Astrocyte of the hippocampus (primary cell): ENCODE results near the gene ZNF556.
"Not testable (repeated sequence)": the region's sequence is repeated elsewhere in the genome, so short reads cannot be mapped to it uniquely, and the experiment has no call there.

Source experiments
- DNase-seq: peaks from one replicate; pipeline ENCODE4 v3.0.0; 2011; ENCODE audit warnings: low read depth, low spot score

ZNF556 gene

GRCh38 chr19:2853015-2853606, 14.0 kb upstream of the ZNF556 start:
- DNase-seq: no peak

- DNase-seq: no peak
Measured at GRCh38 chr19:2854849-2855248, 12.3 kb upstream of the ZNF556 start.

- DNase-seq: no peak
Measured at GRCh38 chr19:2856457-2857050, 10.6 kb upstream of the ZNF556 start.

GRCh38 chr19:2858864-2859263, 8.3 kb upstream of the ZNF556 start:
- DNase-seq: no peak

DNA sequence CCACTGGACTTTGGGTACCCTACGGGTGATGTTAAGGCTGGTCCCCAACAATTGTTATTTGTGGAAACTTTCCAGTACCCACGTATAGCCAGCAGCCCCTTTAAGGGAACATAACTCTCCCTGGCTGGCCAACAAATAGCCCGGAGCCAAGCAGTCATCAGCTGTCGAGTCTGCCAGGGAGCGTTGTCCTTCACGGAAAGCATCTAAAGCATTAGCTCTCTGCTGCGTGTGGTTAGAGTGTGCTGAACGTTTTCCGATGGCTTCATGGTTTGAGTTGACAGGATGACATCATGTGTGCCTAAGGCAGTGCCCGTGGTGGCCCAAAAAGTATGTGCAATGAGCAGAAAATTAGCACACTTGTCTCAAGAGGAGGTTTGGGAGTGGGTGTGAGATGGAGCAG, 3.3 kb upstream of the ZNF556 start:
- no peak for DNase-seq

- no peak for DNase-seq
Measured at GRCh38 chr19:2865334-2866100, 1.6 kb upstream of the ZNF556 start.

- no peak for DNase-seq
Measured at GRCh38 chr19:2866495-2867024, 575 bp upstream of the ZNF556 start.

- DNase-seq: no peak
Measured at GRCh38 chr19:2869618-2870017, 2.5 kb downstream of the ZNF556 start.

- DNase-seq: not testable (repeated sequence)
Measured at GRCh38 chr19:2872175-2872574, 5.0 kb downstream of the ZNF556 start.

DNA sequence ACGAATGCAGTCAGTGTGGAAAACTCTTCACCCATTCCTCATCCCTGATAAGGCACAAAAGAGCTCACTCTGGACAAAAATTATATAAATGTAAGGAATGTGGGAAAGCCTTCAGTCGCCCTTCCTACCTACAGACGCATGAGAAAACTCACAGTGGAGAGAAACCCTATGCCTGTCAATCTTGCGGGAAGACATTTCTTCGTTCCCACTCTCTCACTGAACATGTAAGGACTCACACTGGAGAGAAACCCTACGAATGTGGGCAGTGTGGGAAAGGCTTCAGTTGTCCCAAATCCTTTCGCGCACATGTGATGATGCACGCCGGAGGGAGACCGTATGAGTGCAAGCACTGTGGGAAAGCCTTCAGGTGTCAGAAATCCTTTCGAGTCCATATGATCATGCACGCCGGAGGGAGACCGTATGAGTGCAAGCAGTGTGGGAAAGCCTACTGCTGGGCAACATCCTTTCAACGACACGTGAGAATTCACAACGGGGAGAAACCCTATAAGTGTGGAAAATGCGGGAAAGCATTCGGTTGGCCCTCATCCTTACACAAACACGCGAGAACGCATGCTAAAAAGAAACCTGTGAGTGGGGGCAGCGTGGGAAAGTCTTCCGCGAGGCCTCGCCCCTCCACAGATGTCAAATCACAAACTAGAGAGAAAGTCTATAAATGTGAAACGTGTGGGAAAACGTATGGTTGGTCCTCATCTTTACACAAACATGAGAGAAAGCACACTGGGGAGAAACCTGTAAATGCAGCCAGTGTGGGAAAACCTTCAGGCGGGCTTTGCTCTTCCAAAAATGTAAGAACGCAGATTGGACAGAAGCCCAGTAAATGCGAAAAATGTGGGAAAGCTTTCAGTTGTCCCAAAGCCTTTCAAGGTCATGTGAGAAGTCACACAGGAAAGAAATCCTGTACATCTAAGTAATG, 10.5 kb downstream of the ZNF556 start:
- no peak for DNase-seq

DNA sequence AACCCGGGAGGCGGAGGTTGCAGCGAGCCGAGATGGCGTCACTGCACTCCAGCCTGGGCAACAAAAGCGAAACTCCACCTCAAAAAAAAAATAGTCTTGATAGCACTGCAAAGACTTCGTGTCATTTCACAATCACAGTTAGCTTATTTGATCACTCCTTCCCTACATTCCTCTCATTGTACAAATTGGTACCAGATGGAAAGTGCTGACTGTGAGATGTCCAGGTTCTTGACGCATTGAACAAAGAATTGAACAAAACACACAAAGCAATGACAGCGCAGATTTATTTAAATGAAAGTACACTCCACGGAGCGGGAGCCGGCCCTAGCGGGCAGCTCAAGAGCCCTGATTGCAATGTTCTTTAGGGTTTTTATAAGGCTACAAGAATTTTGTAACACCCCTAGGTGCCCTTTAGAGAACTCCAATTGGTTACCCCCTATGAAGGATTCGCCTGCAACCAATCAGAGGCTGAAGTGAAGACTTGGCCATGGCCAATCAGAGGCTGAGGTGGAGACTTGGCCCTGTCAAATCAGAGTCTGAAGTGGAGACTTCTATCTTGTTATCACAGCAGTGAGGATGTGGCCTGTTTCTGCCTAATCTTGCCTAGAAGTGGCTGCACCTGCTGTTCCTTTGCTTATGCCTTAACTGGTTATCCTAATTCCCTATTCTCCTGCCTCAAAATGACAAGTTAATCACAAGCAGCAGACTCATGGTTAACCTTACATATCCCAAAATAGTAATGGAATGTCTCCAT, 16.7 kb downstream of the ZNF556 start:
- DNase-seq: no peak

GRCh38 chr19:2885736-2886135, 18.6 kb downstream of the ZNF556 start:
- DNase-seq: no peak

DNA sequence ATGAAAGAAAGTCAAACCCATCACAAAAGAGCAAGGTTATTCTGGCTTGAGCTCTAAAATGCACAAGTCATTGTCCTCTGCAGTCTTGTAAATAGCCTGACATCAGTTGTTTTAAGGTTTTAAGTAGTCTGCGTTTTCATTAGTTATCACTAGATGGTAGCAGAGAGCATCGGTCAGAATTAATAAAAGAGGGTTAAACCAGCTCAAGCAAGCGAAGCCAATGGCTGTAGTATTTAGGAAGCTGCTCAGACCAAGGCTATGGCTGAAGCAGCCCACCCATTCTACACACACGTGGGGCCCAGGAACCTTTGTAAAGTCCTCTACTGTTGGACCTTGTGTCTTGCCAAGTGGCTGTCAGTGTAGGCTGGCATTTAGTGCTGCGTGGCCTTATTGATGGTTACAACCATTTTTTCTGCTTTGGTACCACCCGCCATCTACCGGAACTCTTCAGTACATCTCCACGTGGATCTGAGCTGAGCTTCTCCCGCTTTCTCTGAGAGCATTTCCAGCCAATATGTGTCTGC, 20.3 kb downstream of the ZNF556 start:
- peak; percentile 71 for DNase-seq

- no peak for DNase-seq
Measured at GRCh38 chr19:2888731-2889224, 21.6 kb downstream of the ZNF556 start.

DNA sequence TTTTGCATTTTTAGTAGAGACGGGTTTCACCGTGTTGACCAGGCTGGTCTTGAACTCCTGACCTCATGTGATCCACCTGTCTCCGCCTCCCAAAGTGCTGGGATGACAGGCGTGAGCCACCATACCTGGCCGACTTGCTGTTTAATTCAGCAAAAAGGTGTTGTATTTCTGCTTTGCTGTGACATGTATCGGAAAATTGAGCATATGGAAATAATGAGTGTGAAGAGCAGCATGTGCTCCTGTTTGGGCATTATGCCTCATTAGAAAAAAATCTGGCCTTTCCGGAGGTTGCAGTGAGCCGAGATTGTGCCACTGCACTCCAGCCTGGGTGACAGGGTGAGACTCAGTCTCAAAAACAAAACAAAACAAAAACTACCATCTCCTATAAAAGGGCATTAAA, 23.4 kb downstream of the ZNF556 start:
- DNase-seq: not testable (repeated sequence)

DNA sequence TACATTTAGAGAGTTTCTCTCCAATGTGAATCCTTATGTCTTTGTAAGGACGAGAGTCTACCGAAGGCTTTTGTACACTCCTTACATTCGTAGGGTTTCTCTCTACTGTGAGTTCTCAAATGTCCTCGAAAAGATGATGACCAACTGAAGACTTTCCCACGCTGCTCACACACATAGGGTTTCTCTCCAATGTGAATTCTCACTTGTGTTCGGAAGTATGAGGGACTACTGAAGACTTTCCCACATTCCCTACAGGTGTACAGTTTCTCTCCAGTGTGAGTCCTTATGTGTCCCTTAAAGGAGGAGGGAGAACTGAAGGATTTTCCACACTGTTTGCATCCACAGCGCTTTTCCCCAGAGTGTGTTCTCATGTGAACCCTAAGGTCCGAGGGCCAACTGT, 29.6 kb downstream of the ZNF556 start:
- DNase-seq: no peak

DNA sequence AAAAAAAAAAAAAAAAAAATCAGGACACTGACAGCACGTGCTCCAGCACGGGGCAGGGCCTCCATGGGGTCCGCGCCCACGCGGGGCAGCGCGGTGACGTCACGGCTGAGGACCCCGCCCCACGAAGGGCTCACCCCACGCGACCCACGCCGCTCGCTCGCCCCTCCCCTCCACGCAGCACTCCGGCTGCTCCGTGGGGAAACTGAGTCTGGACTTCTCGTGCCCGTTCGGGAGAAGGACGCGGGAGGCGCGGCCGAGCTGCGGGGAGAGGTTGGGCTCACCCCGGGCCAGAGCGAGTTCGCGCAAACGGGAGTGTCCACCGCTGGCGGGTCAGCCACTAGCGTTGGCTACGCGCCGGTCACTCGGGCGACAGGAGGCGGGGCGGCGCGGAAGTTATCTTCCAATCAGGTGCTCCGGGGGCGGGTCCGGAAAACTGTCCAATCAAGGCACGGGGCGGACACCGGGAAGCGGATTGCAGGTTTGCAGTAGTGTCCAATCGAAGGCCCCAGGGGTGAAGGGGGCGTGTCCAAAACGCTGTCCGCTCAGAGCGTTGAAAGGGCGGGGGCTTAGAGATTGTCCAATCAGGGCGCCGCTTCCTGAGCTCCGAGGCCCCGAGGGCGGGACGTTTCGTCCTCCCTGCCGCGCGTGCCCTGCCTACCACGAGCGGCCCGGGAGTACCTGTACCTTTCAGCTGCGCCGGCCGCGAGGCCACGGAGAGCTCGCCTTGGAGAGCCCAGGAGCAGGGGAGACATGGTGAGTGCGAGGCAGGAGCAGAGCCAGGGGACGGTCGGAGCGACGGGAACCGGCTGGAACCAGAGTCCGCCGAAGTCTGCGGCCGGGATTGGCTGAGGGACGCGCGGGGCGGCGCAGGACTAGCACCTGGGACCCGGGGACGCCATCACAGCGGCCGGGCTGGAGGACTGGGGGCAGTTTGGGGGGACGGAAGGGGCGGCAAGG, 33.4 kb downstream of the ZNF556 start, which contains the start of gene ZNF57:
TSS of gene ZNF57 (plus strand) at position 633 of the 957 bp plus-strand sequence. CDS start at position 751, 118 bp downstream.
- peak; percentile 100 for DNase-seq

DNA sequence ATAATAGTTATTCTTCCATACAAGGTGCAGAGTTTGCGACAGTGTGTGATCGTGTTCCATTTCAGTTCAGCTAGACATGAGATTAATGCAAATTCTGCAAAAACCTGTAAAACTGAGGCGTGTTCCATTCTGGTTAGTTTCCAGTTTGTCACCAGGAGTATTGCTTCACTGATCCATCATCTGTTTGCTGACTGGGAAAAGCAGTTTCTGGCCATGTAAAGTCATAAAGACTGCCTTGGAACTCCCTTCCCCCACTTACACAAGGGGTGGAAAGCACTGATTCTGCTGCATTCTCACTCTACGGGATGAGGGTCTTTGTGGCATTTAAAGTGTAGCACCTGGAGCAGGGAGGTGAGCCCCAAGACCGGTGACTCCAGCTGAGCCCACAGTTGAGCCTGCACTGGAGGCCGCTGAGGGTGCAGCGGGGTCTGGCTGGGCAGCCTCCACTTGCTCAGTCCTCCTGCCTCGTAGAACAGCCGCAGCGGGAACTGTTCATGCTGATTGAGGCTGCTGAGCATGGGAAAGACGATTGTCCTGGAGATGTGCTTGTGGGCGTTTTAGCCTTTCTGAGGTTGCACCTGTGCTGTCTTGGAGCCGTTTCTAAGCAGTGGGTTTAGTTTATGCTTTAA, 35.6 kb downstream of the ZNF556 start:
- DNase-seq: no peak

- not testable (repeated sequence) for DNase-seq
Measured at GRCh38 chr19:2903326-2903725, 36.2 kb downstream of the ZNF556 start.
